Stimulated activated CD4-positive, alpha-beta T cell treated with anti-CD3 and anti-CD28 coated beads, TNF-alpha, amount 100 ng/mL, for 48 hours (primary cell): ENCODE results near the gene FGF5.

ENCODE experiments used
- DNase-seq, 3 donors: peaks; one replicate each; pipeline ENCODE4 v3.0.0-alpha.2; 2020; ENCODE audit warnings: low read depth in 3 of 3

Gene FGF5

DNA sequence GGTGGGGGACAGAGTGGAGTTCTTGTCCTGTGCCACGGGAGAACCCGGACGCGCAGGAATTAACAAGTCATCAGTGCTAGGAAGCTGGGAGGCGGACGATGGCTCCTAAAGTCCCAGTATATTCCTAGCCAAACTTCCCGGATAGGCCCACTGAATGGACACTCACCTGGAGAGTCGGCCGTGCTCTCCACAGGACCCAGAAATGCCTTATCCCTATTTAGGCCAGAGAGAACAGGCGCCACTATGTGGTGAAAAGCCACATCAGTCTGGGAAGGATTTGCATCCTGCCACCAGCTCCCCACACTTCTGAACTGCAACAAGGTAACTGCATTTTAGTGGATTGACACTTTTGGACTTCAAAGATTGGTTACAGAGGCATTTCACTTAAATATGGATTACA lies 70.1 kb downstream of the FGF5 start:
- DNase-seq, result no peak

DNA sequence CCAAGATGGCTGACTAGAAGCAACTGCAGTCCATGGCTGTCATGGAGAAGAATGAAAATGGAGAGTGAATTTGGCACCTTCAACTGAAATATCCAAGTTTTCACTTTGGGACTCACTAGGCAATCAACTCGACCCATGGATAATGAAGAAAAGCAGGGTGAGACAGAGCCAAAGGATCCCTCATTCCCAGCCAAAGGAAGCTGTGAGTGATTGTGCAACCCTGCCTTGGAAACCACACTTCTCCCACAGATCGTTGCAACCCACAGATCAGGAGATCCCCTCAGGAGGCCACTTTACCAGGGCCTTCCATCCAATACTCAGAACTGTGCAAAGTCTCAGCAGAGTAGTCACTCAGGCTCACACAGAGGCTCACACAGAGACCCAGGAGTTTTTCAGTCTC lies 73.6 kb downstream of the FGF5 start:
- DNase-seq, result no peak
